ENCODE results near the gene KRT33B.

GRCh38 chr17:41406205-41406604, 36.6 kb upstream of the KRT33B start:
- no peak for TF ChIP-seq EP300 (IDR thresholded peaks at IDR 0.05)
- no peak for TF ChIP-seq CTCF (IDR thresholded peaks at IDR 0.05)
